NCI-H526 treated with DMSO at 0.1 percent for 48 hours (cell line): ENCODE results near the gene STUM.

ENCODE experiments used
- DNase-seq: peaks from one replicate; lab custom pipeline; 2025; lab: John Stamatoyannopoulos, UW

STUM gene

DNA sequence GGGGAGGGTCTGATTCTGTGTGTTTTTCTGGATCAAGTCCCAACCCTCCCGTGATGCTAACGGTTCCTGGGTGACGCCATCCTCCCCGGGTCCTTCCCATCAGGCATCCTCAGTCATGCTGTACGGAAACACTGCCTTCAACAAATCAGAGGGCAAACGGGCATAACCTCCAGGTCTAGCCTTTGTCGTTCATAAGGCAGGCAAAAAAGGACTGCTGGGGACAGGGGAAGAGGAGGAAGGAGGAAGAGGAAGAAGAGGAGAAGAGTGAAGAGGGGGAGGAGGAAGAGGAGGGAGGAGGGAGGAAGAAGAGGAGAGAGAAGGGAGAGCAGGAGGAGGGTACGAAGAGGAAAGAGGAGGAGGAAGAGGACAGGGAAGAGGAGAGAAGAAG lies 106.1 kb downstream of the STUM start:
- no peak for DNase-seq

DNA sequence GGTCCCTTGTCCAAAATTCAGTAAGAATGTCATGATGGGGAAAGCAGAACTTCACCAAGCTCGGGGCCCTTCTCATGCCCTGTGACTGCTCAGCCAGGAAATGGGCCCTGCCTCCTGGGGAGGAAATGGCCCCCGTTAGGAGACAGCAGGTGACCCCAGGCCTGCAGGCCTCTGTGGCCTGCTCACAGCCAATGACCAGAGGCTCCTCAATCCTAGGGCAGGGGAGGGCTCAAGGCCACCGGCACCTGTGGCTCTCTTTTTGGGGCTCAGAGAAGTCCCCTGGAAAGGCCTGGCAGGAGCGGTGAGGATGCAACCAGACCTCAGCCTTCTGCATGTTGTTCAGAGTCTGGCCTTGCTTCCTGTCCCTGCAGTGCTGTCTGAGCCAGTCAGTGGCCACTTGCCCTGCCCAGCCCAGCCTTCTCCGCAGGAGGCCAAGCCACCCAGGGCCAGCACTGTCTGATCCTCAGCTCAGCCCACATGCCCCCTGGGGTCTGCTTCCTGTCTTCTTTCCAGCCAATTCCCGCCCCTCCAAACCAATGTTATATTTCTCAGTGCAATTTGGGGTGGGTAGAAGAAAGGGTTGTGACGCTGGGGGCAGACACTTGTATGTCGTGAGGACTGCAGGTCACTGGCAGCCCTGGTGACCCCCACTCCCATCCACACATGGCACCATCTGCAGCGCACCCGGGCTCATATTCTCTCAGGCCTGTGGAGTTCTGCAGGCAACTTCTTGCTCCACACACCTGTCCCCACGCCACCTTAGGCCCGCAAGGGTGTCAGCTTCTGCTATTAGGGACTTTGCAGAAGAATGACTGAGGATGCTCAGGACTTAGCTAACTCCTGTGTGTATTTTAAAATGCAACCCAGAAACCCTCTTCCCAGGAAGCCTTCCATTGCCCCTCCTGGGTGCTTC lies 106.9 kb downstream of the STUM start:
- DNase-seq, result no peak

DNA sequence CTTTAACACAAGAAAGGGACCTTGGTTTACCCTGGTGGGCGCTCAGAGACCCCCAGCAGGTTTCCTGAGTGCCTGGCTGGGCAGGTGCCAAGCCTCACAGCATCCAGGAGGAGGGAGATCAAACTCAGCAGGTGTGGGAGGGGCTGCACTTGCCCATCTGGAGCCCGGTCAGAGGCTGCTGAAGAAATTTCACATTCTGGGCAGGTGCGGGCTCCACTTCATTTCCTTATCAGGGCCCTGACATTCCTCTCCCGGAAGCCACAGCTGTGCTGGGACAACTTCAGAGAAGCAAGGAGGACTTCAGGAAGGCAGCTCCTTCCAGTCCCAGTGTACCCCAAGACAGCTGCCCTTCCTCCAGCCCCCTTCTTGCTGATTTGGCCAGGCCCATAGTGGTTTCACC lies 107.6 kb downstream of the STUM start:
- DNase-seq, result no peak

DNA sequence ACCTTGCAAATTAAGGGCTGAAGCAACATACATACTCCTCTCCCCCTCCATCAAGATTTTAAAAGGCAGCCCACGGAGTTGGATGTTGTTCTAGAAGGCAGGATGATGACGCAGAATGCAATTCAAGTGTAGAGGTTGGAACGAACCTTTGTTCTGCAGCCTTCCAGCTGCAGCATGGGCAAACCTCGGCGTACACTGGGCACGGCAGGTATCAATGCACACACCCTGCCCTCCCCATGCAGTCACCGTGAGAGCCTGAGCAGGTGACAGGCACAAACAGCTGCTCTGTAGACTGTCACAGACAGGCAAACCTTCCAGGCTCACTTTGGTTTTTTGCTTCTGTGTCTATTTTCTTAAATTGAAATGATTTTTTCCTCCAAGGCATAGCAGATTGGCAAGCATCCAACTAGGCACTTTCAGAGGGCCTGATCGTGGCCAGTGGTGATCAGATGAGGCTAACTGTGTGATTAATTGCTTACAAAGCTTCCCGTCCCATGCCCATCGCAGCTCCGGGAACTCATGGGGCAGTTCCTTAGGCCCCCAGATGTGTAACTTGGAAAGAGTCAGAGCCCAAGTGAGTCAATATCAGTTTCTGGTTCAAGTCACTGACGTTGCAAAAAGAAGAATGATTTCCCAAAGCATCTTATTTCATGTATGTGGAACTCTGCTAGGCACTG lies 108.2 kb downstream of the STUM start:
- DNase-seq, result no peak

DNA sequence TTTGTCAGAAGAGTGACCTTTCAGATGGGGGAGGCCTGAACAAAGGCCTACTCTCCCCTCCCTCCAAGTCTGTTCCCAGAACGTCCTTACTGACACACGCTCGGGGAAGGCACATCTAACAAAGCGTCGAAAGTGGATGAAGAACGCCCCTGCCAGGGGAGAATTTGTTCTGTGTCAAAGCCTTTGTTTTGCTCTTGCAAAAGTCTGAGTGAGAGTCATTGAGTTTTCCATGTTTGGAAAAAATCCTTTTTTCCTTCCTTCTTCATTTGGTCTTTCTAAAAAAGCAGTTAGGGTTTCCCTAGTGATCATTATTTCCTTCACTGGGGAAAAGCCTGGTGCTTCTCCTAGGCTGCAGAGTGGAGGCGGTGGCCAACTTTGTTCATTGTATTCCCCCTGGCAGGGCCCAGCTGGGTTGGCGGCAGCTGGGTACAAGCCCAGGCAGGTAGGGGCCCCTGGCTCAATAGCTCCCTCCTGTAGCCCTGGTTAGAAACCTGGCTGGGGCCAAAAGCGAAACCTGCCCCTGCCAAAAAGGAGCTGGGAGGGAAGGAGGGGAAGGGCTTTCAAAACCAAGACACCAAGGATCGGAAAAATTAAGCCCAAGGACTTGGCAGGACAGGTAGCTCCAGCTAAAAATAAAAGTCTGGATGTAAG lies 109.5 kb downstream of the STUM start:
- no peak for DNase-seq

DNA sequence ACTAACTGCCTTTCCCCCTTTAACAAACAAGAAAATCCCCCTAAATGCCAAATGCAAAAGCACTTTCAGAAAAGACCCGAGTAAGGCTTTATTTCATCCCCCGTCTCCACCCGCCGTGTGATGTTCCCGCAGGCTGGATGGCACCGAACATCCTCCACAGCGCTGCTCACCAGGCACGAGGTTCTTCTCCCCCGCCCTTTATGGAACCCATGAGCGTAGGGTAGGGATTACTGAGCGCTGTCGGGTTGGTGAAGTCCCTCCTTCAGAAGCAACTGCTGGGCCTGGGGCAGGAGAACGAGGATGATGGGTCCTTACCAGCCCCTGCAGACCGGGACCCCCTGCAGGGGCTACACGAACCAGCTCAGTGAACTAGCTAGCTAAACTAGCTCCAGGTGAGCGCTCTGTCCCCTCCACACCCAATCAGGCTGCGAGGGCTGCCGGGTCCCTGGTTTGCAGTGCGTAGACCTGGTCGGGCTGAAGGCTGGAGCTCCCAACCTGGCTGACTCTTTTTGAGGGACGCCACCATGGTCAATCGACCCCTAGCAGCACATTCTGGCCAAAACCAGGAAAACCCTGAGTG lies 110.1 kb downstream of the STUM start:
- DNase-seq, result no peak
